ENCODE results near the gene OPA1.

GRCh38 chr3:193656878-193657282, 63.9 kb downstream of the OPA1 start:
- TF ChIP-seq CTCF (conservative IDR thresholded peaks at IDR 0.05; ENCODE audit: low read length) (no peak), EZH2phosphoT487 (IDR thresholded peaks at IDR 0.05; ENCODE audit: borderline replicate concordance, low read depth, low read length) (no peak)
